SK-N-SH treated with all-trans-retinoic acid at 6 μM for 48 hours (cell line): ENCODE data around the gene BRAT1.
"Not testable (repeated sequence)": the region's sequence is repeated elsewhere in the genome, so short reads cannot be mapped to it uniquely, and the experiment has no call there.

Experiments
- BACH2 ChIP-seq: fragments of 250-450 bp; sonication (Bioruptor Pico); IDR thresholded peaks from 2 replicates; pipeline ENCODE4 v1.9.0; 2021; ENCODE audit warnings: mild to moderate bottlenecking, borderline replicate concordance
- OSR1 ChIP-seq: fragments of 250-450 bp; sonication (Bioruptor Pico); IDR thresholded peaks from 2 replicates; pipeline ENCODE4 v1.8.0; 2022; ENCODE audit warnings: moderate library complexity, mild to moderate bottlenecking, inconsistent platforms
- PATZ1 ChIP-seq: fragments of 250-450 bp; sonication (Bioruptor Pico); IDR thresholded peaks from 2 replicates; pipeline ENCODE4 v1.8.0; 2020; ENCODE audit warnings: mild to moderate bottlenecking, moderate library complexity, borderline replicate concordance
- TOX ChIP-seq: fragments of 250-450 bp; sonication (Bioruptor Pico); IDR thresholded peaks from 2 replicates; pipeline ENCODE4 v1.8.0; 2021; ENCODE audit warnings: mild to moderate bottlenecking, moderate library complexity, borderline replicate concordance
- TSHZ2 ChIP-seq: fragments of 250-450 bp; sonication (Bioruptor Pico); IDR thresholded peaks from 2 replicates; pipeline ENCODE4 v1.5.0; 2020; ENCODE audit warnings: mild to moderate bottlenecking, moderate library complexity
- ZFP3 ChIP-seq: fragments of 250-450 bp; sonication (Bioruptor Pico); IDR thresholded peaks from 2 replicates; pipeline ENCODE4 v1.5.0; 2020; ENCODE audit warnings: mild to moderate bottlenecking, moderate library complexity

GRCh38 chr7:2532199-2532772 lies 23.0 kb downstream of the BRAT1 start:
- TF ChIP-seq TOX, PATZ1, ZFP3, TSHZ2, OSR1, BACH2 (CRISPR knock-in tag): not testable (repeated sequence)
